ENCODE data around the gene ERVFRD-1. TPM values are rescaled to one million over a fixed set of nuclear protein-coding genes. Genes with fewer than 3 reads are reported as not detected.

Gene ERVFRD-1
- total RNA-seq, 2 experiments from 2014 or later = not detected

- H3K4me1 ChIP-seq (ENCODE audit: insufficient read depth, low read length) = no peaks in the 10 kb centered on the region
- H3K27me3 ChIP-seq (ENCODE audit: control insufficient read depth in 1 of 2, insufficient read depth in 2 of 2, low read length in 2 of 2) = no peaks in the 10 kb centered on the region
- POLR2A ChIA-PET = no interaction called here
- H3K27me3 Mint-ChIP-seq = no peaks in the 10 kb centered on the region
- no peak overlapping the region for H3K4me3 ChIP-seq (ENCODE audit: low read length)
- CTCF ChIA-PET = no interaction called here
- H3K36me3 ChIP-seq (ENCODE audit: insufficient read depth, low read length) = no peaks in the 10 kb centered on the region
- no peaks in the 10 kb centered on the region for H3K9me3 ChIP-seq (ENCODE audit: control insufficient read depth in 1 of 2, insufficient read depth in 1 of 2, low read length in 2 of 2)
- H3K9me3 Mint-ChIP-seq = no peaks in the 10 kb centered on the region
- no peak overlapping the region for H3K27ac ChIP-seq (ENCODE audit: low read depth in 1 of 2, low read length in 2 of 2)
- H3K4me1 Mint-ChIP-seq (ENCODE audit: low read depth) = peaks cover 41% of the 10 kb centered on the region
- no peak for DNase-seq
- H3K27ac Mint-ChIP-seq = no peak overlapping the region
- ATAC-seq (ENCODE audit: poor library complexity) = no peak
- intact Hi-C loops (cut with DNase I, micrococcal nuclease) = no loop called here
- no peak for TF ChIP-seq CTCF (IDR thresholded peaks at IDR 0.05)
- H3K36me3 Mint-ChIP-seq (ENCODE audit: low read depth) = peaks cover 11% of the 10 kb centered on the region
- no peak overlapping the region for H3K4me3 Mint-ChIP-seq
Measured at GRCh38 chr6:11123978-11124377, 12.5 kb upstream of the ERVFRD-1 start.

DNA sequence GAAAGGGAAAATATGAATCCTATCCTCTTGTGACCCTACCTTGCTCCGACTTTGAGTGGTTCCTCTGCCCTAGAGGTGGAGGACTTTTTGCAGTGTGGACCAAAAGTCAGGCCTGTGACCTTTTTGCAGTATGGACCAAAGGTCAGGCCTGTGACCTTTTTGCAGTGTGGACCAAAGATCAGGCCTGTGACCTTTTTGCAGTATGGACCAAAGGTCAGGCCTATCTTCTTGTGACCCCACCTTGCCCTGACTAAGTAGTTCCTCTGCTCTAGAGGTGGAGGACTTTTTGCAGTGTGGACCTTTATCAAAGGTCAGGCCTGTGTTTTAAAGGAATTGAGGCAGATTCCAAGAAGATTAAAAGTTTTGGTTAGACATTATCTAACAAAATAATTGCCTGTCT lies 10.9 kb upstream of the ERVFRD-1 start:
- no peaks in the 10 kb centered on the region for H3K9me3 Mint-ChIP-seq
- Histone ChIP-seq H3K27me3 (ENCODE audit: control insufficient read depth in 1 of 2, insufficient read depth in 2 of 2, low read length in 2 of 2) (no peaks in the 10 kb centered on the region), H3K36me3 (ENCODE audit: insufficient read depth, low read length) (no peaks in the 10 kb centered on the region), H3K27ac (ENCODE audit: low read depth in 1 of 2, low read length in 2 of 2) (no peak overlapping the region), H3K4me1 (ENCODE audit: insufficient read depth, low read length) (no peaks in the 10 kb centered on the region), H3K9me3 (ENCODE audit: control insufficient read depth in 1 of 2, insufficient read depth in 1 of 2, low read length in 2 of 2) (no peaks in the 10 kb centered on the region), H3K4me3 (ENCODE audit: low read length) (no peak overlapping the region)
- no peak overlapping the region for H3K4me3 Mint-ChIP-seq
- intact Hi-C loops (cut with DNase I, micrococcal nuclease) = no loop called here
- no peak for TF ChIP-seq CTCF (IDR thresholded peaks at IDR 0.05)
- ATAC-seq (ENCODE audit: poor library complexity) (no peak), DNase-seq (no peak)
- peaks cover 39% of the 10 kb centered on the region for H3K4me1 Mint-ChIP-seq (ENCODE audit: low read depth)
- peaks cover 8% of the 10 kb centered on the region for H3K36me3 Mint-ChIP-seq (ENCODE audit: low read depth)
- ChIA-PET POLR2A (no interaction called here), CTCF (no interaction called here)
- no peak overlapping the region for H3K27ac Mint-ChIP-seq
- H3K27me3 Mint-ChIP-seq = no peaks in the 10 kb centered on the region

GRCh38 chr6:11121851-11122250 lies 10.3 kb upstream of the ERVFRD-1 start:
- Mint-ChIP-seq H3K27me3 (no peaks in the 10 kb centered on the region), H3K4me3 (no peak overlapping the region), H3K36me3 (ENCODE audit: low read depth) (peaks cover 5% of the 10 kb centered on the region), H3K9me3 (no peaks in the 10 kb centered on the region), H3K27ac (no peak overlapping the region), H3K4me1 (ENCODE audit: low read depth) (peaks cover 39% of the 10 kb centered on the region)
- H3K36me3 ChIP-seq (ENCODE audit: insufficient read depth, low read length) = no peaks in the 10 kb centered on the region
- no peaks in the 10 kb centered on the region for H3K27me3 ChIP-seq (ENCODE audit: control insufficient read depth in 1 of 2, insufficient read depth in 2 of 2, low read length in 2 of 2)
- no peak for TF ChIP-seq CTCF (IDR thresholded peaks at IDR 0.05)
- H3K9me3 ChIP-seq (ENCODE audit: control insufficient read depth in 1 of 2, insufficient read depth in 1 of 2, low read length in 2 of 2) = no peaks in the 10 kb centered on the region
- CTCF ChIA-PET = no interaction called here
- intact Hi-C loops (cut with DNase I, micrococcal nuclease) = no loop called here
- POLR2A ChIA-PET = no interaction called here
- no peaks in the 10 kb centered on the region for H3K4me1 ChIP-seq (ENCODE audit: insufficient read depth, low read length)
- no peak overlapping the region for H3K27ac ChIP-seq (ENCODE audit: low read depth in 1 of 2, low read length in 2 of 2)
- no peak overlapping the region for H3K4me3 ChIP-seq (ENCODE audit: low read length)
- no peak for DNase-seq
- ATAC-seq (ENCODE audit: poor library complexity) = no peak
